ENCODE results near the gene C2orf92. TPM values are rescaled to one million over a fixed set of nuclear protein-coding genes. Genes with fewer than 3 reads are reported as not detected.
A peak's percentile ranks its signal among the peaks of the same experiment; 100 is the strongest.
"Not testable (repeated sequence)": the region's sequence is repeated elsewhere in the genome, so short reads cannot be mapped to it uniquely, and the experiment has no call there.

Gene C2orf92
- polyA plus RNA-seq (ENCODE audit: insufficient read length in 4 of 4): 10 to 100 TPM in 1 of 4 donors, 1 to 10 TPM in 3; 6.3 to 13.5 (median 9.1) TPM

GRCh38 chr2:97669448-97669847, at the start of gene C2orf92:
Gene C2orf92, plus strand, starts transcription at chr2:97669713. Its CDS starts 76 bp downstream, at chr2:97669789.
- no peak for DNase-seq (ENCODE audit: low read depth in 4 of 4, low spot score in 3 of 4)

GRCh38 chr2:97620492-97620891, 49.0 kb upstream of the C2orf92 start:
- not testable (repeated sequence) for DNase-seq (ENCODE audit: low read depth in 4 of 4, low spot score in 3 of 4)

GRCh38 chr2:97622976-97623375, 46.5 kb upstream of the C2orf92 start:
- DNase-seq (ENCODE audit: low read depth in 4 of 4, low spot score in 3 of 4): not testable (repeated sequence)

GRCh38 chr2:97625354-97626048, 44.0 kb upstream of the C2orf92 start:
- DNase-seq (ENCODE audit: low read depth in 4 of 4, low spot score in 3 of 4): not testable (repeated sequence)

GRCh38 chr2:97626049-97626430, 43.5 kb upstream of the C2orf92 start:
- not testable (repeated sequence) for DNase-seq (ENCODE audit: low read depth in 4 of 4, low spot score in 3 of 4)

GRCh38 chr2:97644023-97644717, 25.3 kb upstream of the C2orf92 start:
- no peak for DNase-seq (ENCODE audit: low read depth in 4 of 4, low spot score in 3 of 4)

GRCh38 chr2:97645112-97645694, 24.3 kb upstream of the C2orf92 start:
- peak in 2 of 4 donors; percentile 7 to 18 for DNase-seq (ENCODE audit: low read depth in 4 of 4, low spot score in 3 of 4)

GRCh38 chr2:97645695-97646629, 23.6 kb upstream of the C2orf92 start, which contains the start of gene COX5B:
Gene COX5B, plus strand, starts transcription at chr2:97646062. Its CDS starts 25 bp downstream, at chr2:97646087.
- peak; percentile 96 to 98 (median 97) for DNase-seq (ENCODE audit: low read depth in 4 of 4, low spot score in 3 of 4)

GRCh38 chr2:97646977-97647376, 22.5 kb upstream of the C2orf92 start:
- no peak for DNase-seq (ENCODE audit: low read depth in 4 of 4, low spot score in 3 of 4)

- no peak for DNase-seq (ENCODE audit: low read depth in 4 of 4, low spot score in 3 of 4)
Observed at GRCh38 chr2:97651114-97651513, 18.4 kb upstream of the C2orf92 start.

GRCh38 chr2:97653473-97653872, 16.0 kb upstream of the C2orf92 start:
- DNase-seq (ENCODE audit: low read depth in 4 of 4, low spot score in 3 of 4): no peak

GRCh38 chr2:97653874-97654273, 15.6 kb upstream of the C2orf92 start:
- no peak for DNase-seq (ENCODE audit: low read depth in 4 of 4, low spot score in 3 of 4)

GRCh38 chr2:97654309-97654708, 15.2 kb upstream of the C2orf92 start:
- DNase-seq (ENCODE audit: low read depth in 4 of 4, low spot score in 3 of 4): no peak

- DNase-seq (ENCODE audit: low read depth in 4 of 4, low spot score in 3 of 4): no peak
Observed at GRCh38 chr2:97654791-97655190, 14.7 kb upstream of the C2orf92 start.

- no peak for DNase-seq (ENCODE audit: low read depth in 4 of 4, low spot score in 3 of 4)
Observed at GRCh38 chr2:97656129-97656755, 13.3 kb upstream of the C2orf92 start.

- DNase-seq (ENCODE audit: low read depth in 4 of 4, low spot score in 3 of 4): no peak
Observed at GRCh38 chr2:97656905-97657587, 12.5 kb upstream of the C2orf92 start.

- DNase-seq (ENCODE audit: low read depth in 4 of 4, low spot score in 3 of 4): no peak
Observed at GRCh38 chr2:97657986-97658690, 11.4 kb upstream of the C2orf92 start.

- no peak for DNase-seq (ENCODE audit: low read depth in 4 of 4, low spot score in 3 of 4)
Observed at GRCh38 chr2:97658691-97659157, 10.8 kb upstream of the C2orf92 start.

Measured in right renal pelvis (tissue), 4 donors.